ENCODE data around the gene KIF21B. TPM values are rescaled to one million over a fixed set of nuclear protein-coding genes. Genes with fewer than 3 reads are reported as not detected.
A peak's percentile ranks its signal among the peaks of the same experiment; 100 is the strongest.

Gene KIF21B
- total RNA-seq, 6 experiments from 2014 or later, result not detected

- H3K36me3 Mint-ChIP-seq (ENCODE audit: low read depth), result no peaks in the 10 kb centered on the region
- TF ChIP-seq CTCF (IDR thresholded peaks at IDR 0.05), result no peak
- no peak for DNase-seq
- H3K9me3 Mint-ChIP-seq, result no peaks in the 10 kb centered on the region
- peaks cover 34% of the 10 kb centered on the region for H3K27me3 Mint-ChIP-seq (ENCODE audit: insufficient read depth)
- no peak overlapping the region for H3K27ac Mint-ChIP-seq
- no peak overlapping the region for H3K4me3 Mint-ChIP-seq
- H3K4me1 Mint-ChIP-seq (ENCODE audit: low read depth), result no peaks in the 10 kb centered on the region
Observed at GRCh38 chr1:200980452-200980772, 43.1 kb downstream of the KIF21B start.

- Mint-ChIP-seq H3K27me3 (ENCODE audit: insufficient read depth) (peaks cover 29% of the 10 kb centered on the region), H3K36me3 (ENCODE audit: low read depth) (no peaks in the 10 kb centered on the region)
- no peak for DNase-seq
Observed at GRCh38 chr1:200979574-200980451, 43.7 kb downstream of the KIF21B start.

GRCh38 chr1:200977071-200977754 lies 46.3 kb downstream of the KIF21B start:
- no peaks in the 10 kb centered on the region for H3K9me3 Mint-ChIP-seq
- H3K4me3 Mint-ChIP-seq, result no peak overlapping the region
- peaks cover 19% of the 10 kb centered on the region for H3K27me3 Mint-ChIP-seq (ENCODE audit: insufficient read depth)
- no peak overlapping the region for H3K27ac Mint-ChIP-seq
- DNase-seq, result no peak
- TF ChIP-seq CTCF (IDR thresholded peaks at IDR 0.05), result no peak
- no peaks in the 10 kb centered on the region for H3K36me3 Mint-ChIP-seq (ENCODE audit: low read depth)
- H3K4me1 Mint-ChIP-seq (ENCODE audit: low read depth), result no peaks in the 10 kb centered on the region

More at GRCh38 chr1:200979574-200980451, 43.7 kb downstream of the KIF21B start:
- Mint-ChIP-seq H3K27ac (no peak overlapping the region), H3K4me3 (no peak overlapping the region), H3K9me3 (no peaks in the 10 kb centered on the region), H3K4me1 (ENCODE audit: low read depth) (no peaks in the 10 kb centered on the region)
- peak; percentile 79 for TF ChIP-seq CTCF (IDR thresholded peaks at IDR 0.05)

GRCh38 chr1:200976634-200977033 lies 46.9 kb downstream of the KIF21B start:
- H3K4me1 Mint-ChIP-seq (ENCODE audit: low read depth), result no peaks in the 10 kb centered on the region
- no peak overlapping the region for H3K27ac Mint-ChIP-seq
- H3K36me3 Mint-ChIP-seq (ENCODE audit: low read depth), result no peaks in the 10 kb centered on the region
- TF ChIP-seq CTCF (IDR thresholded peaks at IDR 0.05), result no peak
- DNase-seq, result no peak
- no peak overlapping the region for H3K4me3 Mint-ChIP-seq
- no peaks in the 10 kb centered on the region for H3K9me3 Mint-ChIP-seq
- peaks cover 17% of the 10 kb centered on the region for H3K27me3 Mint-ChIP-seq (ENCODE audit: insufficient read depth)

GRCh38 chr1:200975458-200975857 lies 48.1 kb downstream of the KIF21B start:
- no peaks in the 10 kb centered on the region for H3K9me3 Mint-ChIP-seq
- no peak for TF ChIP-seq CTCF (IDR thresholded peaks at IDR 0.05)
- no peak overlapping the region for H3K27ac Mint-ChIP-seq
- H3K27me3 Mint-ChIP-seq (ENCODE audit: insufficient read depth), result peaks cover 21% of the 10 kb centered on the region
- H3K4me3 Mint-ChIP-seq, result no peak overlapping the region
- no peaks in the 10 kb centered on the region for H3K4me1 Mint-ChIP-seq (ENCODE audit: low read depth)
- DNase-seq, result no peak
- no peaks in the 10 kb centered on the region for H3K36me3 Mint-ChIP-seq (ENCODE audit: low read depth)

Measured in HFFc6 (cell line).